IMR-90 (cell line): Measurements from ENCODE around the gene SRCIN1. TPM values are rescaled to one million over a fixed set of nuclear protein-coding genes. Genes with fewer than 3 reads are reported as not detected.
"Not testable (repeated sequence)": the region's sequence is repeated elsewhere in the genome, so short reads cannot be mapped to it uniquely, and the experiment has no call there.

Experiments
- ATAC-seq: fragments of 200-7000 bp; cut with Tn5 transposase; 2 replicates; pipeline ENCODE4 v1.9.1; 2020; ENCODE audit warnings: low read depth, mild to moderate bottlenecking, moderate library complexity
- BruUV-seq: library from RNA; stranded (reverse); fragments of 400-500 nt; replicated peaks from 2 replicates; lab custom pipeline; 2021; lab: Mats Ljungman, UMichigan
- CTCF ChIA-PET: fragments of 300-600 bp; formaldehyde crosslinking; extraction: SDS; loops from one replicate; lab custom pipeline; 2021; ENCODE audit warnings: antibody characterized with exemption; lab: Yijun Ruan, JAX
- POLR2A ChIA-PET: fragments of 300-600 bp; sonication (Branson Sonifier 250); formaldehyde crosslinking; loops from one replicate; lab custom pipeline; 2022; ENCODE audit warnings: antibody characterized with exemption; ENCODE audit not compliant: unreplicated experiment; lab: Charles Lee
- DNase-seq: peaks from one replicate; pipeline ENCODE4 v3.0.0; 2013
- H2AFZ ChIP-seq: replicated peaks from 2 replicates; pipeline ENCODE3; 2013; ENCODE audit warnings: low read length, mild to moderate bottlenecking; ENCODE audit not compliant: poor library complexity
- H2AK5ac ChIP-seq: 2 replicates; pipeline ENCODE4 v1.6.1; 2013; ENCODE audit warnings: low read depth, low read length, inconsistent platforms
- H2AK9ac ChIP-seq: replicated peaks from 2 replicates; pipeline ENCODE3; 2013; ENCODE audit warnings: mild to moderate bottlenecking, low read depth, low read length, moderate library complexity; ENCODE audit not compliant: poor library complexity
- H2BK120ac ChIP-seq: 2 replicates; pipeline ENCODE4 v1.6.1; 2013; ENCODE audit warnings: low read depth, low read length, inconsistent platforms
- H2BK15ac ChIP-seq: 3 replicates; pipeline ENCODE4 v1.6.1; 2013; ENCODE audit warnings: low read depth, low read length, inconsistent platforms
- H2BK20ac ChIP-seq: 2 replicates; pipeline ENCODE4 v1.6.1; 2013; ENCODE audit warnings: low read depth, mild to moderate bottlenecking, inconsistent platforms, low read length, moderate library complexity
- H2BK5ac ChIP-seq: 2 replicates; pipeline ENCODE4 v1.6.1; 2013; ENCODE audit warnings: mild to moderate bottlenecking, low read depth, low read length, inconsistent platforms; ENCODE audit not compliant: poor library complexity, severe bottlenecking
- H3K14ac ChIP-seq: replicated peaks from 2 replicates; pipeline ENCODE4 v1.6.1; 2013; ENCODE audit warnings: low read depth, low read length, inconsistent platforms
- H3K18ac ChIP-seq: 2 replicates; pipeline ENCODE4 v1.6.1; 2013; ENCODE audit warnings: low read depth, low read length, control low read depth
- H3K23ac ChIP-seq: 2 replicates; pipeline ENCODE4 v1.6.1; 2013; ENCODE audit warnings: low read depth, low read length, inconsistent platforms
- H3K27ac ChIP-seq: 2 replicates; pipeline ENCODE4 v1.5.1; 2013; ENCODE audit warnings: mild to moderate bottlenecking, control low read depth, low read length; ENCODE audit not compliant: insufficient read depth
- H3K27me3 ChIP-seq: 2 replicates; pipeline ENCODE4 v1.6.1; 2013; ENCODE audit warnings: low read length; ENCODE audit not compliant: control insufficient read depth, insufficient read depth
- H3K36me3 ChIP-seq: 2 replicates; pipeline ENCODE4 v1.6.1; 2013; ENCODE audit warnings: low read length, mixed read lengths; ENCODE audit not compliant: control insufficient read depth, insufficient read depth
- H3K4ac ChIP-seq: 2 replicates; pipeline ENCODE4 v1.6.1; 2013; ENCODE audit warnings: low read depth, low read length, inconsistent platforms
- H3K4me1 ChIP-seq: 2 replicates; pipeline ENCODE4 v1.6.1; 2013; ENCODE audit warnings: low read length, mixed read lengths; ENCODE audit not compliant: control insufficient read depth, insufficient read depth
- H3K4me2 ChIP-seq: 2 replicates; pipeline ENCODE4 v1.6.1; 2013; ENCODE audit warnings: low read depth, mild to moderate bottlenecking, control low read depth, low read length, moderate library complexity
- H3K4me3 ChIP-seq: 2 replicates; pipeline ENCODE4 v1.5.1; 2013; ENCODE audit warnings: low read depth, mild to moderate bottlenecking, control low read depth, low read length, moderate library complexity; ENCODE audit not compliant: insufficient read depth
- H3K56ac ChIP-seq: 2 replicates; pipeline ENCODE4 v1.6.1; 2013; ENCODE audit warnings: low read length, inconsistent platforms; ENCODE audit not compliant: insufficient read depth; ENCODE audit errors: extremely low read depth
- H3K79me1 ChIP-seq, 2 experiments: 2 replicates each; pipeline ENCODE4 v1.6.1; 2013; ENCODE audit warnings: low read length in 2 of 2, inconsistent platforms in 1 of 2, low read depth in 1 of 2
- H3K9ac ChIP-seq: 2 replicates; pipeline ENCODE4 v1.6.1; 2013; ENCODE audit warnings: low read depth, low read length, control low read depth
- H3K9me1 ChIP-seq: 2 replicates; pipeline ENCODE4 v1.6.1; 2013; ENCODE audit warnings: low read length, inconsistent platforms; ENCODE audit not compliant: insufficient read depth
- H3K9me3 ChIP-seq: 2 replicates; pipeline ENCODE4 v1.6.1; 2013; ENCODE audit warnings: low read length; ENCODE audit not compliant: control insufficient read depth, insufficient read depth
- H4K20me1 ChIP-seq: 2 replicates; pipeline ENCODE4 v1.6.1; 2013; ENCODE audit warnings: low read length, inconsistent platforms; ENCODE audit not compliant: insufficient read depth
- H4K5ac ChIP-seq: 2 replicates; pipeline ENCODE4 v1.6.1; 2013; ENCODE audit warnings: mild to moderate bottlenecking, low read depth, low read length, control low read depth
- H4K8ac ChIP-seq, 2 experiments: 2 replicates each; pipeline ENCODE4 v1.6.1; 2013; ENCODE audit warnings: low read depth in 2 of 2, low read length in 2 of 2, control low read depth in 1 of 2, inconsistent platforms in 1 of 2
- H4K91ac ChIP-seq: 2 replicates; pipeline ENCODE4 v1.6.1; 2013; ENCODE audit warnings: low read depth, low read length, inconsistent platforms; ENCODE audit not compliant: insufficient read depth
- CEBPB ChIP-seq: IDR thresholded peaks from 2 replicates; pipeline ENCODE4 v1.6.1; 2012; ENCODE audit warnings: low read depth, low read length, improper control_type of control experiment
- CHD1 ChIP-seq: IDR thresholded peaks from 2 replicates; pipeline ENCODE4 v1.6.1; 2012; ENCODE audit warnings: low read depth, low read length, improper control_type of control experiment
- CTCF ChIP-seq: conservative IDR thresholded peaks from 2 replicates; pipeline ENCODE4 v1.5.1; 2012; ENCODE audit warnings: mild to moderate bottlenecking, low read depth, low read length, improper control_type of control experiment
- FOS ChIP-seq: fragments of 150-350 bp; IDR thresholded peaks from 2 replicates; pipeline ENCODE4 v1.6.1; 2016; ENCODE audit warnings: low read depth, low read length
- MXI1 ChIP-seq: IDR thresholded peaks from 2 replicates; pipeline ENCODE4 v1.6.1; 2012; ENCODE audit warnings: low read depth, mild to moderate bottlenecking, low read length, moderate library complexity, borderline replicate concordance
- RAD21 ChIP-seq: IDR thresholded peaks from 2 replicates; pipeline ENCODE4 v1.6.1; 2012; ENCODE audit warnings: low read length, improper control_type of control experiment
- RCOR1 ChIP-seq: IDR thresholded peaks from 2 replicates; pipeline ENCODE4 v1.6.1; 2012; ENCODE audit warnings: mild to moderate bottlenecking, low read length, improper control_type of control experiment; ENCODE audit not compliant: insufficient replicate concordance
- WGBS, 2 experiments: methylation state at CpG; one replicate each; pipeline versions ENCODE4 v1.1.5 to v1.1.7; 2013; ENCODE audit warnings: missing lambda C conversion rate in 2 of 2; ENCODE audit not compliant: insufficient read length in 1 of 2; ENCODE audit errors: extremely low coverage in 2 of 2; 5-methylcytosine and 5-hydroxymethylcytosine counted together
- dilution Hi-C: fragments of 300-500 bp; cut with HindIII; formaldehyde crosslinking; loops from one replicate; pipeline ENCODE4 v1.14.3; 2018; ENCODE audit warnings: low sequenced_read_pairs; ENCODE audit not compliant: unreplicated experiment
- in situ Hi-C: fragments of 300-500 bp; cut with MboI; formaldehyde crosslinking; loops from 3 replicates; pipeline ENCODE4 v1.14.3; 2019; ENCODE audit warnings: low sequenced_read_pairs, inconsistent platforms, mixed read lengths
- intact Hi-C: fragments of 100-400 bp; cut with micrococcal nuclease; formaldehyde crosslinking; loops from 2 replicates; pipeline ENCODE4 v1.10.0; 2022
- polyA plus RNA-seq, 3 experiments: library from polyadenylated mRNA; depleted of rRNA; stranded (reverse); fragments of >200 nt; gene quantifications; 2 replicates each; pipeline ENCODE4 v1.2.3, GENCODE V29; 2012; ENCODE audit warnings: low replicate concordance in 1 of 3
- total RNA-seq: library from RNA; depleted of rRNA; stranded (reverse); fragments of >200 nt; gene quantifications from 2 replicates; pipeline ENCODE4 v1.2.3, GENCODE V29; 2012

SRCIN1 gene
- total and polyA plus RNA-seq, 2 of the 4 experiments (the other 2 are of a cell fraction) = not detected

GRCh38 chr17:38498353-38498752, 107.4 kb downstream of the SRCIN1 start:
- H2AK5ac ChIP-seq = no peak overlapping the region
- H3K27me3 ChIP-seq = no peaks in the 10 kb centered on the region
- H3K23ac ChIP-seq = no peak overlapping the region
- POLR2A ChIA-PET = no interaction called here
- TF ChIP-seq RAD21 (no peak), MXI1 (no peak), CHD1 (no peak), CTCF (no peak), FOS (no peak), RCOR1 (no peak), CEBPB (no peak)
- no peak overlapping the region for H3K18ac ChIP-seq
- H3K14ac ChIP-seq = no peak overlapping the region
- H3K27ac ChIP-seq = no peak overlapping the region
- H2BK15ac ChIP-seq = no peak overlapping the region
- H2BK5ac ChIP-seq = no peak overlapping the region
- no peaks in the 10 kb centered on the region for H3K4me1 ChIP-seq
- 0 out of 2 replicates have a peak, but pooled peaks cover 2% of the 10 kb centered on the region for H4K20me1 ChIP-seq
- H2BK20ac ChIP-seq = no peak overlapping the region
- H3K4me3 ChIP-seq = no peak overlapping the region
- no peak overlapping the region for H3K9ac ChIP-seq
- intact Hi-C loops (no loop called here), in situ Hi-C loops (loop anchor here (25.0 kb wide), 1 partner anchor 136 kb away; the partner anchor contains the start of gene SOCS7), dilution Hi-C loops (no loop called here)
- no TSS peak for BruUV-seq
- DNase-seq (no peak), ATAC-seq (no peak)
- no peak overlapping the region for H3K4me2 ChIP-seq
- peaks cover 11 to 21% of the 10 kb centered on the region in 2 experiments for H3K79me1 ChIP-seq
- CTCF ChIA-PET = no interaction called here
- WGBS, 2 experiments = 95% methylated on average over 4 of the region's 14 CpGs; no CpG with 5 or more reads in 1 of the 2 experiments
- no peak overlapping the region for H2BK120ac ChIP-seq
- H3K36me3 ChIP-seq = peaks cover 70% of the 10 kb centered on the region
- H4K5ac ChIP-seq = no peak overlapping the region
- no peaks in the 10 kb centered on the region for H3K9me3 ChIP-seq
- no peak overlapping the region for H3K56ac ChIP-seq
- no peak overlapping the region for H4K8ac ChIP-seq
- H4K91ac ChIP-seq = no peak overlapping the region
- H3K4ac ChIP-seq = no peak overlapping the region
- H2AK9ac ChIP-seq = no peak overlapping the region
- H3K9me1 ChIP-seq = no peaks in the 10 kb centered on the region
- H2AFZ ChIP-seq = no peak overlapping the region

- H4K8ac ChIP-seq, H2AK5ac ChIP-seq, H3K14ac ChIP-seq, H3K27me3 ChIP-seq, H4K20me1 ChIP-seq, DNase-seq, H2BK120ac ChIP-seq, BruUV-seq, H3K4ac ChIP-seq, H2BK15ac ChIP-seq, H4K91ac ChIP-seq, H3K18ac ChIP-seq, dilution Hi-C loops, POLR2A ChIA-PET, H3K9ac ChIP-seq, H4K5ac ChIP-seq, H3K4me2 ChIP-seq, H3K56ac ChIP-seq, H2AFZ ChIP-seq, H2AK9ac ChIP-seq, H3K23ac ChIP-seq, H3K4me3 ChIP-seq, H3K27ac ChIP-seq, H3K9me3 ChIP-seq, H2BK20ac ChIP-seq, H3K9me1 ChIP-seq, H2BK5ac ChIP-seq, intact Hi-C loops, ATAC-seq, H3K4me1 ChIP-seq, CTCF ChIA-PET: not testable (repeated sequence)
- H3K79me1 ChIP-seq = peaks cover 11 to 22% of the 10 kb centered on the region in 2 experiments
- peaks cover 69% of the 10 kb centered on the region for H3K36me3 ChIP-seq
- 86% methylated on average over 4 of the region's 10 CpGs; no CpG with 5 or more reads in 1 of the 2 experiments for WGBS, 2 experiments
- in situ Hi-C loops = loop anchor here (25.0 kb wide), 1 partner anchor 135 kb away; the partner anchor contains the start of gene SOCS7
These were observed 108.1 kb downstream of the SRCIN1 start for GRCh38 chr17:38497656-38498055.
